ENCODE results near the gene NOP16. TPM values are rescaled to one million over a fixed set of nuclear protein-coding genes. Genes with fewer than 3 reads are reported as not detected.

NOP16 gene
- total and polyA plus RNA-seq, 11 donors, result 9.3 to 83.4 (median 15.9) TPM

- no peak overlapping the region for H3K4me3 ChIP-seq
- no peaks in the 10 kb centered on the region for H3K36me3 ChIP-seq
- H3K27me3 ChIP-seq, result no peaks in the 10 kb centered on the region
- 71 to 83% (median 77%) methylated on average over 4 of the region's 4 CpGs for WGBS, 4 donors
- DNase-seq (no peak), ATAC-seq (no peak)
- TF ChIP-seq POLR2A (IDR thresholded peaks at IDR 0.05) (no peak), CTCF (IDR thresholded peaks at IDR 0.05) (no peak)
- intact Hi-C loops (cut with DNase I), result no loop called here
- H3K4me1 ChIP-seq, result no peaks in the 10 kb centered on the region
- H3K9me3 ChIP-seq, result no peaks in the 10 kb centered on the region
- no peak overlapping the region for H3K27ac ChIP-seq
Observed at GRCh38 chr5:176427971-176428370, 39.6 kb upstream of the NOP16 start.

GRCh38 chr5:176426876-176427275 is 38.5 kb upstream of the NOP16 start:
- intact Hi-C loops (cut with DNase I), result no loop called here
- H3K4me1 ChIP-seq, result no peaks in the 10 kb centered on the region
- WGBS, 4 donors, result 81 to 85% (median 82%) methylated on average over 1 of the region's 1 CpG
- no peaks in the 10 kb centered on the region for H3K27me3 ChIP-seq
- DNase-seq (no peak), ATAC-seq (no peak)
- no peak for TF ChIP-seq POLR2A (IDR thresholded peaks at IDR 0.05)
- no peak overlapping the region for H3K27ac ChIP-seq
- H3K9me3 ChIP-seq, result no peaks in the 10 kb centered on the region
- no peak overlapping the region for H3K4me3 ChIP-seq
- no peaks in the 10 kb centered on the region for H3K36me3 ChIP-seq

- TF ChIP-seq POLR2A (IDR thresholded peaks at IDR 0.05) (no peak), CTCF (IDR thresholded peaks at IDR 0.05) (no peak)
- H3K27me3 ChIP-seq, result no peaks in the 10 kb centered on the region
- no peak overlapping the region for H3K4me3 ChIP-seq
- intact Hi-C loops (cut with DNase I), result no loop called here
- ATAC-seq, result no peak
- no peaks in the 10 kb centered on the region for H3K36me3 ChIP-seq
- H3K4me1 ChIP-seq, result no peaks in the 10 kb centered on the region
- WGBS, 4 donors, result 86 to 88% (median 87%) methylated on average over 1 of the region's 1 CpG
- DNase-seq, result no peak
- H3K9me3 ChIP-seq, result no peaks in the 10 kb centered on the region
- no peak overlapping the region for H3K27ac ChIP-seq
Observed at GRCh38 chr5:176425791-176426190, 37.4 kb upstream of the NOP16 start.

GRCh38 chr5:176425138-176425537 is 36.7 kb upstream of the NOP16 start:
- ATAC-seq (no peak), DNase-seq (no peak)
- Histone ChIP-seq H3K4me3 (no peak overlapping the region), H3K9me3 (no peaks in the 10 kb centered on the region), H3K4me1 (no peaks in the 10 kb centered on the region), H3K36me3 (no peaks in the 10 kb centered on the region), H3K27ac (no peak overlapping the region), H3K27me3 (no peaks in the 10 kb centered on the region)
- intact Hi-C loops (cut with DNase I), result no loop called here
- 78 to 95% (median 92%) methylated on average over 1 of the region's 1 CpG for WGBS, 4 donors
- TF ChIP-seq POLR2A (IDR thresholded peaks at IDR 0.05), result no peak
- no peak for TF ChIP-seq CTCF (IDR thresholded peaks at IDR 0.05)

- ATAC-seq, result no peak
- intact Hi-C loops (cut with DNase I), result no loop called here
Observed at GRCh38 chr5:176424181-176424580, 35.8 kb upstream of the NOP16 start.

More at GRCh38 chr5:176424181-176424580, 35.8 kb upstream of the NOP16 start:
- no peaks in the 10 kb centered on the region for H3K9me3 ChIP-seq
- H3K4me3 ChIP-seq, result no peak overlapping the region
- H3K36me3 ChIP-seq, result no peaks in the 10 kb centered on the region
- H3K4me1 ChIP-seq, result no peaks in the 10 kb centered on the region
- TF ChIP-seq POLR2A (IDR thresholded peaks at IDR 0.05) (no peak), CTCF (IDR thresholded peaks at IDR 0.05) (no peak)
- H3K27ac ChIP-seq, result no peak overlapping the region
- DNase-seq, result no peak
- WGBS, 4 donors, result 69 to 78% (median 73%) methylated on average over 3 of the region's 3 CpGs
- no peaks in the 10 kb centered on the region for H3K27me3 ChIP-seq
